IMR-90 (cell line): ENCODE measurements around the gene DPYD. TPM values are rescaled to one million over a fixed set of nuclear protein-coding genes. Genes with fewer than 3 reads are reported as not detected.

Source experiments
- ATAC-seq: fragments of 200-7000 bp; cut with Tn5 transposase; 2 replicates; pipeline ENCODE4 v1.9.1; 2020; ENCODE audit warnings: low read depth, mild to moderate bottlenecking, moderate library complexity
- BruUV-seq: library from RNA; stranded (reverse); fragments of 400-500 nt; replicated peaks from 2 replicates; lab custom pipeline; 2021; lab: Mats Ljungman, UMichigan
- CTCF ChIA-PET: fragments of 300-600 bp; formaldehyde crosslinking; extraction: SDS; loops from one replicate; lab custom pipeline; 2021; ENCODE audit warnings: antibody characterized with exemption; lab: Yijun Ruan, JAX
- POLR2A ChIA-PET: fragments of 300-600 bp; sonication (Branson Sonifier 250); formaldehyde crosslinking; loops from one replicate; lab custom pipeline; 2022; ENCODE audit warnings: antibody characterized with exemption; ENCODE audit not compliant: unreplicated experiment; lab: Charles Lee
- DNase-seq: peaks from one replicate; pipeline ENCODE4 v3.0.0; 2013
- H2AFZ ChIP-seq: replicated peaks from 2 replicates; pipeline ENCODE3; 2013; ENCODE audit warnings: low read length, mild to moderate bottlenecking; ENCODE audit not compliant: poor library complexity
- H2AK5ac ChIP-seq: 2 replicates; pipeline ENCODE4 v1.6.1; 2013; ENCODE audit warnings: low read depth, low read length, inconsistent platforms
- H2AK9ac ChIP-seq: replicated peaks from 2 replicates; pipeline ENCODE3; 2013; ENCODE audit warnings: mild to moderate bottlenecking, low read depth, low read length, moderate library complexity; ENCODE audit not compliant: poor library complexity
- H2BK120ac ChIP-seq: 2 replicates; pipeline ENCODE4 v1.6.1; 2013; ENCODE audit warnings: low read depth, low read length, inconsistent platforms
- H2BK15ac ChIP-seq: 3 replicates; pipeline ENCODE4 v1.6.1; 2013; ENCODE audit warnings: low read depth, low read length, inconsistent platforms
- H2BK20ac ChIP-seq: 2 replicates; pipeline ENCODE4 v1.6.1; 2013; ENCODE audit warnings: low read depth, mild to moderate bottlenecking, inconsistent platforms, low read length, moderate library complexity
- H2BK5ac ChIP-seq: 2 replicates; pipeline ENCODE4 v1.6.1; 2013; ENCODE audit warnings: mild to moderate bottlenecking, low read depth, low read length, inconsistent platforms; ENCODE audit not compliant: poor library complexity, severe bottlenecking
- H3K14ac ChIP-seq: replicated peaks from 2 replicates; pipeline ENCODE4 v1.6.1; 2013; ENCODE audit warnings: low read depth, low read length, inconsistent platforms
- H3K18ac ChIP-seq: 2 replicates; pipeline ENCODE4 v1.6.1; 2013; ENCODE audit warnings: low read depth, low read length, control low read depth
- H3K23ac ChIP-seq: 2 replicates; pipeline ENCODE4 v1.6.1; 2013; ENCODE audit warnings: low read depth, low read length, inconsistent platforms
- H3K27ac ChIP-seq: 2 replicates; pipeline ENCODE4 v1.5.1; 2013; ENCODE audit warnings: mild to moderate bottlenecking, control low read depth, low read length; ENCODE audit not compliant: insufficient read depth
- H3K27me3 ChIP-seq: 2 replicates; pipeline ENCODE4 v1.6.1; 2013; ENCODE audit warnings: low read length; ENCODE audit not compliant: control insufficient read depth, insufficient read depth
- H3K36me3 ChIP-seq: 2 replicates; pipeline ENCODE4 v1.6.1; 2013; ENCODE audit warnings: low read length, mixed read lengths; ENCODE audit not compliant: control insufficient read depth, insufficient read depth
- H3K4ac ChIP-seq: 2 replicates; pipeline ENCODE4 v1.6.1; 2013; ENCODE audit warnings: low read depth, low read length, inconsistent platforms
- H3K4me1 ChIP-seq: 2 replicates; pipeline ENCODE4 v1.6.1; 2013; ENCODE audit warnings: low read length, mixed read lengths; ENCODE audit not compliant: control insufficient read depth, insufficient read depth
- H3K4me2 ChIP-seq: 2 replicates; pipeline ENCODE4 v1.6.1; 2013; ENCODE audit warnings: low read depth, mild to moderate bottlenecking, control low read depth, low read length, moderate library complexity
- H3K4me3 ChIP-seq: 2 replicates; pipeline ENCODE4 v1.5.1; 2013; ENCODE audit warnings: low read depth, mild to moderate bottlenecking, control low read depth, low read length, moderate library complexity; ENCODE audit not compliant: insufficient read depth
- H3K56ac ChIP-seq: 2 replicates; pipeline ENCODE4 v1.6.1; 2013; ENCODE audit warnings: low read length, inconsistent platforms; ENCODE audit not compliant: insufficient read depth; ENCODE audit errors: extremely low read depth
- H3K79me1 ChIP-seq, 2 experiments: 2 replicates each; pipeline ENCODE4 v1.6.1; 2013; ENCODE audit warnings: low read length in 2 of 2, inconsistent platforms in 1 of 2, low read depth in 1 of 2
- H3K9ac ChIP-seq: 2 replicates; pipeline ENCODE4 v1.6.1; 2013; ENCODE audit warnings: low read depth, low read length, control low read depth
- H3K9me1 ChIP-seq: 2 replicates; pipeline ENCODE4 v1.6.1; 2013; ENCODE audit warnings: low read length, inconsistent platforms; ENCODE audit not compliant: insufficient read depth
- H3K9me3 ChIP-seq: 2 replicates; pipeline ENCODE4 v1.6.1; 2013; ENCODE audit warnings: low read length; ENCODE audit not compliant: control insufficient read depth, insufficient read depth
- H4K20me1 ChIP-seq: 2 replicates; pipeline ENCODE4 v1.6.1; 2013; ENCODE audit warnings: low read length, inconsistent platforms; ENCODE audit not compliant: insufficient read depth
- H4K5ac ChIP-seq: 2 replicates; pipeline ENCODE4 v1.6.1; 2013; ENCODE audit warnings: mild to moderate bottlenecking, low read depth, low read length, control low read depth
- H4K8ac ChIP-seq, 2 experiments: 2 replicates each; pipeline ENCODE4 v1.6.1; 2013; ENCODE audit warnings: low read depth in 2 of 2, low read length in 2 of 2, control low read depth in 1 of 2, inconsistent platforms in 1 of 2
- H4K91ac ChIP-seq: 2 replicates; pipeline ENCODE4 v1.6.1; 2013; ENCODE audit warnings: low read depth, low read length, inconsistent platforms; ENCODE audit not compliant: insufficient read depth
- CEBPB ChIP-seq: IDR thresholded peaks from 2 replicates; pipeline ENCODE4 v1.6.1; 2012; ENCODE audit warnings: low read depth, low read length, improper control_type of control experiment
- MAZ ChIP-seq: IDR thresholded peaks from 2 replicates; pipeline ENCODE4 v1.6.1; 2012; ENCODE audit warnings: low read depth, mild to moderate bottlenecking, low read length, improper control_type of control experiment, moderate library complexity, borderline replicate concordance
- RFX5 ChIP-seq: IDR thresholded peaks from 2 replicates; pipeline ENCODE4 v1.8.0; 2012; ENCODE audit warnings: low read depth, mild to moderate bottlenecking, low read length, moderate library complexity
- WGBS, 2 experiments: methylation state at CpG; one replicate each; pipeline versions ENCODE4 v1.1.5 to v1.1.7; 2013; ENCODE audit warnings: missing lambda C conversion rate in 2 of 2; ENCODE audit not compliant: insufficient read length in 1 of 2; ENCODE audit errors: extremely low coverage in 2 of 2; 5-methylcytosine and 5-hydroxymethylcytosine counted together
- dilution Hi-C: fragments of 300-500 bp; cut with HindIII; formaldehyde crosslinking; loops from one replicate; pipeline ENCODE4 v1.14.3; 2018; ENCODE audit warnings: low sequenced_read_pairs; ENCODE audit not compliant: unreplicated experiment
- in situ Hi-C: fragments of 300-500 bp; cut with MboI; formaldehyde crosslinking; loops from 3 replicates; pipeline ENCODE4 v1.14.3; 2019; ENCODE audit warnings: low sequenced_read_pairs, inconsistent platforms, mixed read lengths
- intact Hi-C: fragments of 100-400 bp; cut with micrococcal nuclease; formaldehyde crosslinking; loops from 2 replicates; pipeline ENCODE4 v1.10.0; 2022
- polyA plus RNA-seq, 3 experiments: library from polyadenylated mRNA; depleted of rRNA; stranded (reverse); fragments of >200 nt; gene quantifications; 2 replicates each; pipeline ENCODE4 v1.2.3, GENCODE V29; 2012; ENCODE audit warnings: low replicate concordance in 1 of 3
- total RNA-seq: library from RNA; depleted of rRNA; stranded (reverse); fragments of >200 nt; gene quantifications from 2 replicates; pipeline ENCODE4 v1.2.3, GENCODE V29; 2012
- TF ChIP-seq, protein P1 (sequence below): conservative IDR thresholded peaks from 2 replicates; pipeline ENCODE4 v1.5.1; 2012; ENCODE audit warnings: mild to moderate bottlenecking, low read depth, low read length, improper control_type of control experiment
- TF ChIP-seq, protein P2 (sequence below): fragments of 150-350 bp; IDR thresholded peaks from 2 replicates; pipeline ENCODE4 v1.6.1; 2017; ENCODE audit warnings: mild to moderate bottlenecking, antibody characterized with exemption, low read length, low read depth

The DPYD gene
- total and polyA plus RNA-seq, 2 of the 4 experiments (the other 2 are of a cell fraction), result 9.3 to 47.3 TPM

DNA sequence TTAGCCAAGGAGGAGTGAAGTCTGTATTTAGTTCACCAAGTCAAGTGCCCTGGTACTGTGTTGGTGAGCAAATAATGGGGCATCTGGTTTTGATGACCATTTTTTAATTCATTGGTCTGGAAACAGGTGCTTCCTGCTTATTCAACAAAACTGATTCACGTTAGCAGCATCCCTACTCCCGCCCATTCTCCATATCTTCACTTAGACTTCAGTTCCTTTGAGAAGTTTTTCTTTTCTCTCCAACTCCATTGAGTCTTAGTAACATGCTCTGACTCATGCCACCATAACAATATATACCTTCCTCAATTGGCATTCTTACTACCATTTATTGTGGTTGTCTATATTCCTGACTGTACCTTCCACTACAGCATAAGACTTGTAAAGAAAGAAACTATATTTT, 468.9 kb downstream of the DPYD start:
- no peaks in the 10 kb centered on the region for H3K27me3 ChIP-seq
- no peak overlapping the region for H2BK20ac ChIP-seq
- no peak for TF ChIP-seq MAZ
- no peak for TF ChIP-seq RFX5
- TF ChIP-seq, protein P1, sequence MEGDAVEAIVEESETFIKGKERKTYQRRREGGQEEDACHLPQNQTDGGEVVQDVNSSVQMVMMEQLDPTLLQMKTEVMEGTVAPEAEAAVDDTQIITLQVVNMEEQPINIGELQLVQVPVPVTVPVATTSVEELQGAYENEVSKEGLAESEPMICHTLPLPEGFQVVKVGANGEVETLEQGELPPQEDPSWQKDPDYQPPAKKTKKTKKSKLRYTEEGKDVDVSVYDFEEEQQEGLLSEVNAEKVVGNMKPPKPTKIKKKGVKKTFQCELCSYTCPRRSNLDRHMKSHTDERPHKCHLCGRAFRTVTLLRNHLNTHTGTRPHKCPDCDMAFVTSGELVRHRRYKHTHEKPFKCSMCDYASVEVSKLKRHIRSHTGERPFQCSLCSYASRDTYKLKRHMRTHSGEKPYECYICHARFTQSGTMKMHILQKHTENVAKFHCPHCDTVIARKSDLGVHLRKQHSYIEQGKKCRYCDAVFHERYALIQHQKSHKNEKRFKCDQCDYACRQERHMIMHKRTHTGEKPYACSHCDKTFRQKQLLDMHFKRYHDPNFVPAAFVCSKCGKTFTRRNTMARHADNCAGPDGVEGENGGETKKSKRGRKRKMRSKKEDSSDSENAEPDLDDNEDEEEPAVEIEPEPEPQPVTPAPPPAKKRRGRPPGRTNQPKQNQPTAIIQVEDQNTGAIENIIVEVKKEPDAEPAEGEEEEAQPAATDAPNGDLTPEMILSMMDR, result no peak
- TF ChIP-seq CEBPB, result no peak
- TF ChIP-seq, protein P2, sequence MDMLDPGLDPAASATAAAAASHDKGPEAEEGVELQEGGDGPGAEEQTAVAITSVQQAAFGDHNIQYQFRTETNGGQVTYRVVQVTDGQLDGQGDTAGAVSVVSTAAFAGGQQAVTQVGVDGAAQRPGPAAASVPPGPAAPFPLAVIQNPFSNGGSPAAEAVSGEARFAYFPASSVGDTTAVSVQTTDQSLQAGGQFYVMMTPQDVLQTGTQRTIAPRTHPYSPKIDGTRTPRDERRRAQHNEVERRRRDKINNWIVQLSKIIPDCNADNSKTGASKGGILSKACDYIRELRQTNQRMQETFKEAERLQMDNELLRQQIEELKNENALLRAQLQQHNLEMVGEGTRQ, result no peak
- H2BK5ac ChIP-seq, result no peak overlapping the region
- H4K91ac ChIP-seq, result no peak overlapping the region
- no peak overlapping the region for H3K23ac ChIP-seq
- in situ Hi-C loops (no loop called here), dilution Hi-C loops (no loop called here), intact Hi-C loops (no loop called here)
- H3K56ac ChIP-seq, result no peak overlapping the region
- no peak for ATAC-seq
- H2AK9ac ChIP-seq, result no peak overlapping the region
- H3K9me1 ChIP-seq, result no peaks in the 10 kb centered on the region
- no peak overlapping the region for H3K18ac ChIP-seq
- H3K79me1 ChIP-seq, result no peaks in the 10 kb centered on the region; a peak in 1 of 4 replicates
- H3K9me3 ChIP-seq, result no peaks in the 10 kb centered on the region
- WGBS, 2 experiments, result no CpG with 5 or more reads among the region's 2 CpGs
- no peaks in the 10 kb centered on the region for H3K4me1 ChIP-seq
- no peak overlapping the region for H4K5ac ChIP-seq
- DNase-seq, result no peak
- no peak overlapping the region for H3K4me3 ChIP-seq
- no peak overlapping the region for H2AK5ac ChIP-seq
- H4K20me1 ChIP-seq, result no peaks in the 10 kb centered on the region
- ChIA-PET CTCF (no interaction called here), POLR2A (no interaction called here)
- no peaks in the 10 kb centered on the region for H3K36me3 ChIP-seq
- no peak overlapping the region for H2BK120ac ChIP-seq
- H3K14ac ChIP-seq, result no peak overlapping the region
- H3K9ac ChIP-seq, result no peak overlapping the region
- BruUV-seq, result no TSS peak
- H3K27ac ChIP-seq, result no peak overlapping the region
- no peak overlapping the region for H2AFZ ChIP-seq
- no peak overlapping the region for H2BK15ac ChIP-seq
- H3K4ac ChIP-seq, result no peak overlapping the region
- H3K4me2 ChIP-seq, result no peak overlapping the region
- H4K8ac ChIP-seq, result no peak overlapping the region
